GM19468 (cell line): ENCODE measurements around the gene GALNS.
"Not testable (repeated sequence)": the region's sequence is repeated elsewhere in the genome, so short reads cannot be mapped to it uniquely, and the experiment has no call there.

Experiments
- ATAC-seq: cut with Tn5 transposase; IDR thresholded peaks from one replicate; pipeline ENCODE4 v1.9.1; 2021; ENCODE audit warnings: mild to moderate bottlenecking, moderate library complexity, moderate number of reproducible peaks; ENCODE audit not compliant: unreplicated experiment; ENCODE audit errors: extremely low read depth

The GALNS gene

DNA sequence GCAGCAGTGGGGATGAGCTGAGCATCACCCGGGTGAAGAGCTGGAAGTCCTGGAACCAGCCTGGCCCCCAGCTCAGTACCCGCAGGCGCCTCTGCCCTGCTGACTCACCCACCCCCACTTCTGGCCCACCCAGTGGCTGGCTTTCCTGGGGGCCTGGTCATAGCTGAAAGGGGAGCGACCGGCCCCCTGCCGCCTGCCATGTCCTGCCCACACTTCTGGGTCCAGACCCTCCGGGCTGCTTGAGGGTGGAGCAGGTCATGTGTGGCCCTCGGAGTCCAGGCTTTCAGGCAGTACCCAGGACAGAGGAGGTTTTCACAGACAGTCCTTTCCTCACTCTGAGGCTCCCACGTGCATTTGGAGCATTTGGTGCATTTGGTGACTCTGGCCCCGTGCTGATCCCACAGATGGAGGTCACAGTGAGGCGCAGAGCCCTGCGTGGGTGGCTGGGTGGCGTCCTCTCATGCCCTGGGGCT, 64.6 kb downstream of the GALNS start:
- no peak for ATAC-seq

DNA sequence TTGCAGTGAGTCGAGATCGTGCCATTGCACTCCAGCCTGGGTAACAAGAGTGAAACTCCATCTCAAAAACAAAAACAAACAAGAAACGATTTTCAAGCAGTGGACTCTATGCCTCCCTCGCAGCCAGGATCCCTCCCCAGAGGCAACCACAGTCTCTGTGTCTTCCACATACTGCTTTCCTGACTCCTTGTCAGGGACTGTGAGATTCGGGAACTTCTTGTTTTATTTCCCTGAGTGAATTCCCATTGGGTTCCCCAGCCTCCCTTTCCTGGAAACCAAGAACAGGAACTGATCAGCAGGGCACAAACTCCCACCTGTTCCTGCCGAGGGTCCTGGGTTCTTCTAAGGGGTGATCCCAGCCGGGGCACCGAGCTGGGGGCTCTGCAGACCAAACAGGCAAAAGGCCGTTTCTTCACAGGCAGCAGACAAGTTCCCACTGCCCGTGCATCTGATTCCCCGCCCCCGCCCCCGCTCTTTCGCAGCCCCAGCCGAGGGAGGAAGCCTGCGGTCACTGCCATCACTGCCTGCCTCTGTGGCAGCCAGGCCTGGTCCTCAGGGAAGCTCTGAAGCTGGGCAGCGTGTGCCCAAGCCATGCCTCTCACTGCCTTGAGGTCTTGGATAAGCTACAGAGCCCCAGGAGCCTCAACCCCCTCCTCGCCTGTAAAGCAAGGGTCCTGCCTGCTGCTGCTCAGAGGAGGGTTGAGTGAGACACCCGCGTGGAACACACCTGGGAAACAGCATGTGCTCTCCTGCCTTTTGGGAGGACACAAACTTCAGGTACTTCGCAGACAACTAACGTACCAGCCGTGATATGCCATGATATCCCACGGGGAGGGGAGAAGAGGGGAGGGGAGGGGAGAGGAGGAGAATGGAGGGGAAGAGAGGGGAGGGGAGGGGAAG, 66.2 kb downstream of the GALNS start:
- ATAC-seq = no peak

DNA sequence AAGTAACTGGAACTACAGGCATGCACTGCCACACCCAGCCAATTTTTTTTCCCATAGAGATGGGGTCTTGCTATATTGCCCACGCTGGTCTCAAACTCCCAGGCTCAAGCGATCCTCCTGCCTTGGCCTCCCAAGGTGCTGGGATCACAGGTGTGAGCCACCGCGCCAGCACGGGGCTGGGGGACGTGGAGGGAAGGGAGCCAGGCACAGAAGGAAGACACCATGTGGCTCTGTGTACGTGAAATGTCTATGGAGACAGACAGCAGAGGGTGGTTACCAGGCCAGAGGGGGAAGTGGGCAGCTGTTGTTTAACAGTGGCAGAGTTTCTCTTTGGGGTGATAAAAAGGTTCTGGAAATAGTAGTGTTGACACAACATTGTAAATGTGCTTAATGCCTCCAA, 67.2 kb downstream of the GALNS start:
- no peak for ATAC-seq

DNA sequence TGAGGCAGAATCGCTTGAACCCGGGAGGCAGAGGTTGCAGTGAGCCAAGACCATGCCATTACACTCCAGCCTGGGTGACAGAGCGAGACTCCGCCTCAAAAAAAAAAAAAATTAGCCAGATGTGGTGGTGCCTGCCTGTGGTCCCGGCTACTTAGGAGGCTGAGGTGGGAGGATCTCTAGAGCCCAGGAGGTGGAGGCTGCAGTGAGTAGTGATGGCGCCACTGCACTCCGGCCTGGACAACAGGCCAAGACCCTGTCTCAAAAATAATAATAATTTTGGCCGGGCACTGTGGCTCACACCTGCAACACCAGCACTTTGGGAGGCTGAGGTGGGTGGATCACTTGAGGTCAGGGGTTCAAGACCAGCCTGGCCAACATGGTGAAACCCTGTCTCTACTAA, 68.0 kb downstream of the GALNS start:
- not testable (repeated sequence) for ATAC-seq

DNA sequence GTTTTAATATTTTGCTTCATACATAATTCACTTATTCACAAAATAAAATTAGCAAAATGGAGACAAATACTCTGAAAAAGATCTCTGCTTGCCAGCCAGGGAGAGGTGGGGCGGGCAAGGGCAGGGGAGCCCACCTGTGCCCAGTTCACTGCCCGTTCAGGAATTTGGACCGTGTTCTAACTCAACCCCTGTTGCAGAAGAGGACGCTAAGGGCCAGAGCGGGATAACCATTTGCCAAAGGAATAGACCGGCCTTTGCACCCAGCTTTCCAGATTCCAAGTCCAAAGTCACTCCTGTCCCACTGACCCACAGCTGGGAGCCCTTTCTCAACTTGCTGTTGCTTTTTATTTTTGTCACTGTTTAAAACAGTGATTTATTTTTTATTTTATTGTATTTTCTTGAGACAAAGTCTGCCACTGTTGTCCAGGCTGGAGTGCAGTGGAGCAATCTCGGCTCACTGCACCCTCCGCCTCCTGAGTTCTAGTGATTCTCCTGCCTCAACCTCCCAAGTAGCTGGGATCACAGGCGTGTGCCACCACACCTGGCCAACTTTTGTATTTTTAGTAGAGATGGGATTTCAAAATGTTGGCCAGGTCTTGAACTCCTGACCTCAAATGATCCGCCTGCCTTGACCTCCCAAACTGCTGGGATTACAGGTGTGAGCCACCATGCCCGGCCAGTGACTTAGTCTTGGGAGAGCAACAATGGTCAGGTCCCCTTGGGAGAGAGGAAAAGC, 69.0 kb downstream of the GALNS start:
- no peak for ATAC-seq

DNA sequence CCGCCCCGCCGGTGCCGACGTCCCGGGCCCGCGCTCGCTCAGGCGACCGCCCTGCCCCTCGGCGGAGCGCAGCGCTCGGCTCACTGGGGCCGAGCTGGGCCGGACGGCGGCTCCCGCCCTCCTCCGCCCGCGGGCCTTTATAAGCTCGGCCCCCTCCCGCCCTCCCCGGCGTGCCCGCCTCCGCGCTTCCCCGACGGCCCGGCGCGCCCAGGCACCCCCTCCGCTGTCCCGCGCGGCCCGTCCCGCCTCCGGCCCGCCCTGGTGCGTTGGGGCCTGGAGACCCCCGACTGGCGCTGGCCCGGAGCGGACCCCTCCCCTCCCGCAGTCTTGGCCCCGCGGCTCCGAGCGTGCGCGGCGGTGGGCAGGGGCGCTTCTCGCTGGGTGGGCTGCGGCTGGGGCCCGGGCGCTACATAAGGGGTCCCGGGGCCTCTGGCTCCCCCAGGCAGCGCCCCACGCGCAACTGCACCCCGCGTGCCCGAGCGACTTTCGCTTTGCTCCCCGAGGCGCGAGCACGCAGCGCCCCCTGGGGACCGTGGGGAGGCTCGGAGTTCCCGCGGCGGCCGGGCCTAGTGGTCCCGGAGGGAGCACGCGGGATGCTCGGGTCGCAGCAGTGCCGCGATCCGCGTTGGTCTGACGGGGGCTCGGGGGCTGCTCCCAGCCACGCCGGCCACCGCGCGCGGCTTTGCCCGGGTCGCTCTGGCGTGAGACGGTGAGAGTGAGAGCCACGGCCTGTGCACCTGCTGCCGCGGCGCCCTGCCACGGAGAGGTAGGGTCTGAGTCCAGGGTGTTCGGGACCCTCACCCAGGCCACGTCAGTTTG, 71.4 kb downstream of the GALNS start, which contains the start of gene PIEZO1:
PIEZO1 (minus strand) TSS at position 115 of the 819 bp plus-strand sequence. CDS start 256 bp downstream, outside the sequence.
- ATAC-seq = peak; percentile 15

DNA sequence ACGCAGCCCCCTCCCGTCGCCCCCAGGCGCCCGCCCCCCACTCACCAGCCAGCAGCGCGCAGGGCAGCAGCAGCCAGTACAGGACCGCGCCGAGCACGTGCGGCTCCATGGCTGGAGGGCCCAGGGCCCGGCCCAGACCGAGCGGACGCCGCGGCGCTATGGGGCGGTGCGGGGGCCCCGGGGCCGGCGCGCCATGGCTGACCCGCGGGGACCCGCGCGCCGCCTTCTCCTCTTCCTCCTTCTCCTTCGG, 72.0 kb downstream of the GALNS start:
- ATAC-seq = peak; percentile 21

DNA sequence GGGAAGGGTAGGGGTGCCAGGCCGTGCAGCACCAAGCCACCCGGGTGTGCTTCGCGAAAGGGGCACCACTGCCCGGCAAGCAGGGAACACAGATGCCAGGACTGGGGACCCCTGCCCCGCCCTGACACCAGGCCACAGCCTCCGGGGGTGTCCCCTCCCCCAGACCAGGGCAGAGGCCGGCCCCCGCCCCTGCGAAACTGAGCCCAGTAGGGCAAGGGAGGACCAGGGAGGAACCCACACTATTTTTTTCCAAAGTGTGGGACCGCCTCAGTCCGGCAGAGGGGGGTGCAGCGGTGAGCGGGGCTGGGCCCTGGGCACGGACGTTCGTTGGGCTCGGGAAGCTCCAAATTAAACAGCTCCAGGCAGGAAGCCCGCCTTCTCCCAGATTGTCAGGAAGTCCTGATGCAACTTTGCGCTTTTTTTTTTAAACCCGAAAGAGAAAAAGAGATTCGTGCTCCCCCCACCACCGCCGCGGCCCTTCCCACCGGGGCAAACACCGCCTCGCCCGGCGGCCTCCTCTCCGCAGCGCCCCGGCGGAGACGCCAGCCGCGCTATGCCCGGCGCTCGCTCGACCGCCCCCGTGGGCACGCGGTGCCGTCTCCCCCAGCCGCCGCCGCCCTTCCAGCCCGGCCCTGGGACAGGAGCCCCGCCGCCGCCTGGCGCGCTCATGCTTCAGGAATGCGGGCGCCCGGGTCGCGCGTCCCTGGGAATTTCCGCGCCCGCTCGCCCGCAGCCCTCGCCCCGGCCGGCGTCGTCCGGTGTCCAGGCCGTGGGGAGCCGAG, 72.5 kb downstream of the GALNS start:
- ATAC-seq = no peak

DNA sequence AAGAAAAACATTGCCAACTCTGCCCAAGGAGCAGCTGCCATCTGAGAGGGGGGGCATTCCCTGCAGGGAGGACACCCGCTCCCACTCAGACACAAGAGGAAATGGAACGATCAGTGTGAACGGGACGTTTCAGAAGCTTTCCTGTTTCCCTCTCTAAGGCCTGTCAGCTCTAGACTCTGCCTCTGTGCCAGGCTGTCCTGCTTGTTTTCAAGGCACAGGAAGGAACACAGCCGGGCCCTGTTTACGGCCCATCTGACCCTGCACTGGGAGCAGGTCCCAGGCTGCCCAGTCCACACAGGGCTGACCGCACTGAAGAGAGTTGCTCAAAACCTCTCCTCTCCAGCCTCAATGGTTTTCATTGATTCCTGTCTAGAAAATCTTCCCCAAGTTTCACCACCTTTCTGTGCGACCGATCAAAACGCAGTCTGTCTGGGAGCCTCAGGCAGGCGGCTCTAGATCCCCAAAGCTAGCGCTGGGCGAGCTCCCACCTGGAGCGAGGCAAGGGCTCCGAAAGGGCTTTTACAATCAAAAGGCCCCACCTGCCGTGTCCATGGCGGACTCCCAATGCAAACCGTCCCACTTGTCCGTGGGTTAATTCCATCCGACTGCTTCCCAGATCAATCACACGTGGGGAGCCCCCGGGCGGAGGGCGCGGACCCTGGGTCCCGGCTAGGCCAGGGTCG, 73.2 kb downstream of the GALNS start:
- ATAC-seq = no peak

DNA sequence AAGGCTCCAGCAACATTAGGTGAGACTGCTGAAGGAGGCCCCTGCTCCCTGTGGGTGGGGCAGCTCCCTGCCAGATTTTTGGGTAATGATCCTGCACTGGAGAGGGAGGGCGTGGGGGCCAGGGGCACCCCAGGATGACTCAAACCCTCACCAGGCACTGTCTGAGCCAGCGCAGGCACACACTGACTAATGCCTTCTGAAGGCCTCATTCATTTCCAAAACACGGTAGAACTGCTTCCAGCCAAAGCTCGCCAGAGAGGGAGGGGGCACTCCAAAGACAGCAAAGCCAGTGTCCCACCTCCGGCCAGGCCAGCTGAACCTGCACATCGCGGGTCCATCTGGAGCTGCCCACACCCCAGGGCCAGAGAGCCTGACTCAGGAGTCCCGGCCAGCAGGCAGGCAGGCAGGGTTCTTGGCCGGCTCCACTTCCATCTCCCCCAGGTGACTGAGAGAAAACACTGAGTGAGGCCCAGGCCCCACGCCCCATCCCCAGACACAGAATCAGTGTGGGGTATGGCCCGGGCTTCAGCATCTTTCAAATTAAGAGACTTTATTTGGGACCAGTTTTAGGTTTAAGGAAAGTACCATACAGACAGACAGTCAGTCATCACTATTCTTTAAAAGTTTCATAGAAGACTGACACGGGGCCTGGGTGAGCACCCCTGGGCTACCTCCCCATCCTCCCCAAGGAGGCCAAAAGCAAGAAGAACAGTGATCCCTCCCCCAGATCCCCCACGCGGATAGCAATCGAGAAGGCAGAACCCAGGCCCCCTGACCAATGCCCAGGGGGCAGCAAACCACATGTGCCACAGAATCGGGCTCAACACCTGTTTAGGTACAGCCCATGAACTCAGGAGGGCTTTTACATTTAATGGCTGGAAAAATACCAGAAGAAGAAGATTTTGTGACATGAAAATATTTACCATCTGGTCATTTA, 74.0 kb downstream of the GALNS start:
- no peak for ATAC-seq

DNA sequence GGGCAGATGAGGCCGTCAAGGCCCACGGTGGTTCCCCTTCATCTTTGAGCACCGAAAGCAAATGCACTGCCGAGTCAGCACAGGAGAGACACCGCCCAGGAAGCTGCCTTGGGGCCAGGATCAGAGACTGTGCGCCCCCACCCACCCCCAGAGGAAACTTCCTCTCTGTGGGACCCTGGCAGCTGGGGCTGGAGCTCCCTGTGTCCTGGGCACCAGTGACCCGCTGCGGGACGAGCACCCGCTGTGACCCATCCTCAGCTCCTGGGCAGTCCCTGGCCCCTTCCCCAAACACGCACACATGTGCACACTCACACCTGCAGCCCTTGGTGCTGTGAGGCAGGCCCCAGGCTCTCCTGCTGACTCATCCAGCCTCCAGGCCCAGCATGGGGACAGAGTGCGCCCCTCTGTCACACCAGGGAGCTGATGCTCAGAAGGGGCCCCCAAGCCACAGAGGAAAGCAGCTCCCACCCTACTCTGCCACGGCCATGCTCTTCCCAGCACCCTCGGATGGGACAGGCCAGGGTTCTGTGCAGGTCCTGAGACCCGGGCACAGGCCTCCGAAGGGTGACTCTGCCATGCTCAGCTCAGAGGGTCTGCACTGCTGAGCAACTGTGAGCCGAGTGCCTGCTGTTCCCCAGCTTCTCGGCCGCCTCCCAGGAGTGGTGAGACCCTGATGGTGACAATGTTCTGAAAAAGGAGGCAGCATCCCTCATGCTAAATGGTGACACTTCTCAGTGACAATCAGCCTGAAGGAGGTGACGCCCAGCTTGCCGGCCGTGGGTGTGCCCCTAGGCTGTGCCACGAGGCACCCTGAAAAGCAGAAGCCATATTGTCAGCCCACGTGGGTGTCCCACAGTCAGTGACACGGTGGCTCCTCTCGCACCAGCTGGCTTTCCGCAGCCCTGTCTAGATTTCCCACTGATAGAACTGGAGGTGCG, 75.3 kb downstream of the GALNS start:
- no peak for ATAC-seq

DNA sequence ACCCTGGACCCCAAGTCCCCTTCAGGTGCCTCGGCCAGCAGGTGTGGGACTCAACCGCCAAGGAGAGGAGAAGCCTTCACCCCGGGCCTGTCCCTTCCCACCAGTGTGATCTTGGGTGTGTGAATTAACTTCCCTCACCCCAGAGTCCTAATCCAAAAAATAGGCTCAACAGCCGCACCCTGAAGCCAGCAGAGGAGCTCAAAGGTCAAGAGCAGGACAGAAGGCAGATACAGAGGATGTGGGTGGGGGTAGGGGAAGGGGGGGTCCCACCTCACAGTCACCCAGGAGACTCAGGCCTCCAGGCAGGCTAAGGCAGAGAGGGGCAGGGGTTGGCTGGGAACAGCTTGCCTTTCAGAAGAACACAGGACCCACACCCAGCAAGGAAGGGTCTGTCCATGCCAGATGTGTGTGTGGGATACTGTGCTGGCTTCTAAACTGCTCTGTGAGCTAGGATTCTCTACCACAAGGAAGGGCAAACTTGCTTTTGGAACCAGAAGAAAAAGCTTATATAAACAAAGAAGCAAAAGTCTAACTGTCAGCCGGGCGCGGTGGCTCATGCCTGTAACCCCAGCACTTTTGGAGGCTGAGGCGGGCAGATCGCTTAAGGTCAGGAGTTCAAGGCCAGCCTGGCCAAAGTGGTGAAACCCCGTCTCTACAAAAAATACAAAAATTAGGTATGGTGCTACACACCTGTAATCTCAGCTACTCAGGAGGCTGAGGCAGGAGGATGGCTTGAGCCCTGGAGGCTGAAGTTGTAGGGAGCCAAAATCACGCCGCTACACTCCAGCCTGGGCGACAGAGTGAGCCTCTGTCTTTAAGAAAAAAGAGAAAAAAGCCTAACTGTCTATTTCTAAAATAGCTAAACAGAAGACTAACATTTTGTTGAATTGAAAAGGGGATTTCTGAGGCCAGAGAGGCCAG, 76.3 kb downstream of the GALNS start:
- no peak for ATAC-seq

DNA sequence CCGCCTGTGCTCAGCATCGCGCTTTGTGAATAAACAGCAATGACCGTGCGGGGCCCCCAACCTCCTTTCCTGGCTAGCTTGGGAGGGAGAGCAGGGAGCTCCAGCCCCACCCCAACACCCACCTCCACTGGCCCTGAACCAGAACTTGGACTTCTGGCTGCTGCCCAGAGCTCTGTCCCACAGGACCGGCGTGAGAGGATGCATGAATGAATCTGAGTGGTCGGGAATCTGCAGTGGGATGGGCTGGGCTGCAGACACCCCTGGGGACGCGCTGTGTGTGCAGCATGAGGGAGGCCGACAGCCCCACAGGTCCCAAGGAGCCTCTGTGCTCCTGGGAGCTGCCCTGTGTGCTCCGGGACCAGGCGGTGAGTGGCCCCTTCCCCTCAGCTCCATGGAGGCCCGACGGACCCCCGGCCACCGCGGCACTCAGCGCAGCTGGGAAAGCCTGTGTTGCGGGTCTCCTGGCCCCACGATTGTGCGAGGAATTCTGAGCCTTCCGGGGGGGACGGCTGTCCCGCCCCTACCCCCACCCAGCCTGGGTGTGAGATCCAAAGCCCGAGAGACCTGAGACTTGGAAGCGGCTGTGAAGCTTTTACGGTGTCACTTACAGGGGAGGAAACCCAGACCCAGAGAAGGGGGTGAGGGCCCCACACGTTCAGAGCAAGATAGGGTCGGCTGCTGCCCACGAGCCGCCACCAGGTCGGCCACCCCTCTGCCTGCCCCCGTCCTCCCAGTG, 77.2 kb downstream of the GALNS start:
- ATAC-seq = no peak

DNA sequence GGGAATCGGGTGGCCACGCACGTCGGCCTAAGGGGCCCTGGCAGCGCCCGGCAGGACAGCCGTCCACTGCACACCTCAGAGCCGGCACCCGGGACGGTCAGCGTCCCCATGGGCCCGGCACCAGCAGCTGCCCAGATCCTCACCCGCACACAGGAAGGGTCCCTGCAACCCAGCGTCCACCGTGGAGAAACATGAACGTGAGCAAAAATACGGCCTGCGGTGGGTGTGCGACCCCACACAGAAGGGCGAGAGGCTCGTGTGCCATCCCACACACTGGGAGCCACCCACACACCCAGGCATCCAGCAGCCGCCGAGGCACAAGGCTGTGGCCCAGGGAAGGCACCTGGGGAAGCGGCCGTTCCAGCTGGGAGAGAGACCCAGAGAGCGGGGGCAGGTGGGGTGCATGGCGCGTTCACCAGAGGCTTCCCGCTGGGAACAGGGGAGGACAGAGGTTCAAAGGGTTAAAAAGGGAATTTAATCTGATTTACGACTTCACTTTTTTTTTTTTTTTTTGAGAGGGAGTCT, 78.1 kb downstream of the GALNS start:
- no peak for ATAC-seq

DNA sequence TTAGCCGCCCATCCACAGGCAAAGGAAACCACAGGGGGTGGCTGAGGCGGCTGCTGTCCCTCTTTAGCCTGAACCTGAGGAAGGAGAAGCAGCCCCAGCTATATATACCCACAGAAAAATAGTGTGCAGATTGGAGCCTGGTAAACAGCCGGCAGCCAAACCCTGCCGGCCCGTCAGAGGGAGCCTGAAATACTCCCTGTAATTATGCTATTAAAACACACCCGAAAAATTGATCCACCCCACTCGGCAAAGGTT, 78.5 kb downstream of the GALNS start:
- no peak for ATAC-seq
